H1 (cell line): ENCODE results near the gene TRMT44. TPM values are rescaled to one million over a fixed set of nuclear protein-coding genes. Genes with fewer than 3 reads are reported as not detected.

ENCODE experiments used
- CHD1 ChIP-seq: IDR thresholded peaks from 2 replicates; pipeline ENCODE4 v1.6.1; 2012; ENCODE audit warnings: low read depth, low read length, improper control_type of control experiment
- HDAC6 ChIP-seq: IDR thresholded peaks from one replicate; pipeline ENCODE4 v1.7.1; 2012; ENCODE audit warnings: low read depth, mild to moderate bottlenecking, inconsistent platforms, low read length, moderate library complexity
- NRF1 ChIP-seq: IDR thresholded peaks from 2 replicates; pipeline ENCODE4 v1.6.1; 2011; ENCODE audit warnings: mild to moderate bottlenecking, low read depth, low read length, improper control_type of control experiment
- SUZ12 ChIP-seq: fragments of 200-600 bp; sonication (generic); IDR thresholded peaks from 2 replicates; pipeline ENCODE4 v1.6.1; 2012; ENCODE audit warnings: mild to moderate bottlenecking, inconsistent platforms, low read length, moderate library complexity, mixed read lengths
- TAF7 ChIP-seq: optimal IDR thresholded peaks from 2 replicates; pipeline ENCODE3; 2011; ENCODE audit warnings: low read depth, mild to moderate bottlenecking, inconsistent platforms, low read length, moderate library complexity, borderline replicate concordance
- polyA plus RNA-seq, 7 experiments: library from polyadenylated mRNA; depleted of rRNA in 3 of 7; stranded (reverse) in 5 of 7; unstranded in 2 of 7; fragments of >200 nt in 5 of 7; fragments of 200-250 nt in 2 of 7; gene quantifications; 1 replicate in 5 of 7; 2 replicates in 1 of 7; 4 replicates in 1 of 7; pipeline versions ENCODE4 v1.2.1 to v1.2.3, GENCODE V29; 2011 to 2013; ENCODE audit warnings: missing spikeins in 2 of 7, mixed read lengths in 2 of 7
- total RNA-seq: library from RNA; stranded (reverse); fragmentation: NEBNext Ultra II Directional; extraction: Animal tissue kit (Norgen Biotek cat#: 25700); gene quantifications from 2 replicates; pipeline ENCODE4 v1.2.1, GENCODE V29; 2021

The TRMT44 gene
- total and polyA plus RNA-seq, 2 of the 8 experiments (the other 6 are each of a cell fraction or from before 2014, with no cell fraction given), result 8.6 to 23.9 TPM

- TF ChIP-seq CHD1 (no peak), TAF7 (no peak), NRF1 (no peak), SUZ12 (no peak), HDAC6 (no peak)
- TF ChIP-seq, all 59 proteins: peak for 0
Observed at GRCh38 chr4:8509311-8509950, 68.9 kb downstream of the TRMT44 start (continued).
